CD4-positive, alpha-beta T cell treated with Interleukin-10 for 1 hour (primary cell): ENCODE measurements around the gene GUCY1A2.

Experiments
- DNase-seq: peaks from one replicate; pipeline ENCODE4 v3.0.0-alpha.2; 2020

GUCY1A2 gene

GRCh38 chr11:106624377-106624776 is 393.9 kb downstream of the GUCY1A2 start:
- DNase-seq = no peak
